ENCODE results near the gene PREPL. TPM values are rescaled to one million over a fixed set of nuclear protein-coding genes. Genes with fewer than 3 reads are reported as not detected.

PREPL gene
- total and polyA plus RNA-seq, 2 of the 4 experiments (the other 2 are of a cell fraction) = 27.6 to 39.6 TPM

DNA sequence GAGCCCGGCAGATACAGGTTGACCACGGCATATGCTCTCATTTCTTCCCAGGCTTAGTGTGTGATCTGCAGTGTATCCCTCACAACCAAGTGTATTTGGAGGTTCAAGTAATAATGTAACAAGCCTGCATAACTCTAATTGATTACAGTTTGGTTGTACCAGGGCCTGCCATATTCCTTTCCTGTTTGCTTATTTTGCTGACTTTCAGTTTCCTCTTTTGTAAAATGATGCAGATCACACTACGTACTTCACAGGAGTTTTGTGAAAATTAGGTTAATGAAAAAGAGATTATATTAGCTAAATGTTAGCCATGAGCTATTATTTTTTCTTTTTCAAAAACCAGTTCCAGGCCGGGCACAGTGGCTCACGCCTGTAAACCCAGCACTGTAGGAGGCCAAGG, 60.2 kb downstream of the PREPL start:
- H3K79me1 ChIP-seq (ENCODE audit: low read depth in 1 of 2, low read length in 2 of 2) = no peaks in the 10 kb centered on the region
- no peaks in the 10 kb centered on the region for H4K20me1 ChIP-seq (ENCODE audit: insufficient read depth, low read length)
- H2BK15ac ChIP-seq (ENCODE audit: low read depth, low read length) = no peak overlapping the region
- WGBS, 2 experiments (ENCODE audit: extremely low coverage in 2 of 2, insufficient read length in 1 of 2) = no CpG with 5 or more reads among the region's 5 CpGs
- H3K9me1 ChIP-seq (ENCODE audit: insufficient read depth, low read length) = 0 out of 2 replicates have a peak, but pooled peaks cover 4% of the 10 kb centered on the region
- no peak overlapping the region for H4K8ac ChIP-seq (ENCODE audit: low read depth in 2 of 2, low read length in 2 of 2)
- no peak overlapping the region for H3K18ac ChIP-seq (ENCODE audit: low read depth, low read length)
- H3K36me3 ChIP-seq (ENCODE audit: control insufficient read depth, insufficient read depth, low read length) = no peaks in the 10 kb centered on the region
- H3K9ac ChIP-seq (ENCODE audit: low read depth, low read length) = no peak overlapping the region
- no peak overlapping the region for H2AFZ ChIP-seq (replicated peaks; ENCODE audit: low read length, poor library complexity)
- BruUV-seq (replicated peaks) = no TSS peak
- H3K4me3 ChIP-seq (ENCODE audit: insufficient read depth, low read depth, low read length) = no peak overlapping the region
- H3K27me3 ChIP-seq (ENCODE audit: control insufficient read depth, insufficient read depth, low read length) = peaks cover 11% of the 10 kb centered on the region
- TF ChIP-seq MXI1 (IDR thresholded peaks at IDR 0.05; ENCODE audit: borderline replicate concordance, low read depth, low read length) (no peak), MAZ (IDR thresholded peaks at IDR 0.05; ENCODE audit: borderline replicate concordance, low read depth, low read length) (no peak), MAFK (IDR thresholded peaks at IDR 0.05; ENCODE audit: low read depth, low read length) (0 out of 2 replicates have a peak, but pooled peaks have one; percentile 12)
- intact Hi-C loops (cut with micrococcal nuclease) (no loop called here), in situ Hi-C loops (cut with MboI; ENCODE audit: low sequenced_read_pairs) (no loop called here), dilution Hi-C loops (cut with HindIII; ENCODE audit: low sequenced_read_pairs, unreplicated experiment) (no loop called here)
- ChIA-PET CTCF (interaction anchor here (1.0 to 1.2 kb wide), 3 partner anchors 10 to 20 kb away, joined by 3 to 4 read pairs (median 4); no protein-coding TSS in a partner anchor), POLR2A (ENCODE audit: unreplicated experiment) (no interaction called here)
- no peaks in the 10 kb centered on the region for H3K9me3 ChIP-seq (ENCODE audit: control insufficient read depth, insufficient read depth, low read length)
- no peak overlapping the region for H2BK20ac ChIP-seq (ENCODE audit: low read depth, low read length)
- no peak overlapping the region for H4K5ac ChIP-seq (ENCODE audit: low read depth, low read length)
- H2AK9ac ChIP-seq (replicated peaks; ENCODE audit: low read depth, low read length, poor library complexity) = no peak overlapping the region
- no peak overlapping the region for H3K4ac ChIP-seq (ENCODE audit: low read depth, low read length)
- no peak overlapping the region for H3K56ac ChIP-seq (ENCODE audit: extremely low read depth, insufficient read depth, low read length)
- H4K91ac ChIP-seq (ENCODE audit: insufficient read depth, low read depth, low read length) = no peak overlapping the region
- H3K23ac ChIP-seq (ENCODE audit: low read depth, low read length) = no peak overlapping the region
- H3K27ac ChIP-seq (ENCODE audit: insufficient read depth, low read length) = no peak overlapping the region
- no peak overlapping the region for H3K4me2 ChIP-seq (ENCODE audit: low read depth, low read length)
- H2BK120ac ChIP-seq (ENCODE audit: low read depth, low read length) = no peak overlapping the region
- no peak for DNase-seq
- H3K14ac ChIP-seq (replicated peaks; ENCODE audit: low read depth, low read length) = no peak overlapping the region
- ATAC-seq (ENCODE audit: low read depth) = no peak
- H2BK5ac ChIP-seq (ENCODE audit: low read depth, low read length, poor library complexity, severe bottlenecking) = no peak overlapping the region
- no peak overlapping the region for H2AK5ac ChIP-seq (ENCODE audit: low read depth, low read length)
- no peaks in the 10 kb centered on the region for H3K4me1 ChIP-seq (ENCODE audit: control insufficient read depth, insufficient read depth, low read length)

All from IMR-90 (cell line).